Sigmoid colon (tissue), 7 donors: Measurements from ENCODE around the gene CACNA2D3. TPM values are rescaled to one million over a fixed set of nuclear protein-coding genes. Genes with fewer than 3 reads are reported as not detected.

Experiments
- DNase-seq: peaks from one replicate; pipeline ENCODE4 v3.0.0-alpha.2; 2019
- H3K27ac ChIP-seq, 4 donors: fragments of 200-600 bp; sonication (generic); one replicate each; pipeline ENCODE4 v1.5.1; 2016 to 2019; ENCODE audit warnings: mild to moderate bottlenecking in 1 of 4
- H3K27me3 ChIP-seq, 3 donors: fragments of 200-600 bp; sonication (generic); one replicate each; pipeline ENCODE4 v1.5.1; 2019; ENCODE audit warnings: mild to moderate bottlenecking in 1 of 3
- H3K36me3 ChIP-seq, 4 donors: fragments of 200-600 bp; sonication (generic); one replicate each; pipeline ENCODE4 v1.5.1; 2016 to 2019
- H3K4me1 ChIP-seq, 4 donors: fragments of 200-600 bp; sonication (generic); one replicate each; pipeline ENCODE4 v1.5.1; 2017 to 2019
- H3K4me3 ChIP-seq, 4 donors: fragments of 200-600 bp; sonication (generic); one replicate each; pipeline ENCODE4 v1.5.1; 2017 to 2019; ENCODE audit warnings: mild to moderate bottlenecking in 2 of 4, moderate library complexity in 1 of 4
- H3K9me3 ChIP-seq, 4 donors: fragments of 200-600 bp in 3 of 4; sonication (generic) in 3 of 4; one replicate each; pipeline versions ENCODE4 v1.5.1 to v1.6.1; 2013 to 2019
- CTCF ChIP-seq, 4 experiments: fragments of 450-650 bp in 3 of 4; fragments of 200-600 bp in 1 of 4; IDR thresholded peaks; one replicate each; pipeline ENCODE4 v1.5.1; 2016 to 2019; ENCODE audit warnings: antibody characterized with exemption in 4 of 4, mild to moderate bottlenecking in 3 of 4, moderate library complexity in 2 of 4
- EP300 ChIP-seq, 4 donors: sonication (generic); formaldehyde crosslinking; IDR thresholded peaks; one replicate each; pipeline ENCODE4 v1.6.1; 2017; ENCODE audit warnings: antibody characterized with exemption in 4 of 4
- POLR2A ChIP-seq, 2 donors: fragments of 450-650 bp; IDR thresholded peaks; one replicate each; pipeline ENCODE4 v1.6.1; 2016; ENCODE audit warnings: antibody characterized with exemption in 2 of 2, mild to moderate bottlenecking in 2 of 2, moderate library complexity in 2 of 2
- POLR2AphosphoS5 ChIP-seq, 4 donors: sonication (generic); formaldehyde crosslinking; IDR thresholded peaks; one replicate each; pipeline ENCODE4 v1.6.1; 2017; ENCODE audit warnings: antibody characterized with exemption in 4 of 4
- WGBS, 2 donors: extraction: QIAGEN DNeasy Blood & Tissue Kit; methylation state at CpG; one replicate each; pipeline ENCODE4 v1.1.7; 2013; 5-methylcytosine and 5-hydroxymethylcytosine counted together
- intact Hi-C: fragments of 100-400 bp; cut with DNase I; formaldehyde crosslinking; loops from one replicate; pipeline ENCODE4 v1.15.1; 2023
- polyA plus RNA-seq, 3 donors: library from polyadenylated mRNA; stranded (reverse); fragments of 200-250 nt; gene quantifications; one replicate each; pipeline ENCODE4 v1.2.3, GENCODE V29; 2013
- total RNA-seq, 4 donors: library from RNA; depleted of rRNA; stranded (reverse); fragments of >200 nt; gene quantifications; one replicate each; pipeline ENCODE4 v1.1.0, GENCODE V29; 2016
- donor health status: healthy with polysubstance abuse.
- donor health status: Bipolar disorder and iron deficiency.
- donor health status: healthy.

CACNA2D3 gene
- total and polyA plus RNA-seq, 7 donors: 0.32 to 10.2 (median 4.8) TPM; not detected in 1

DNA sequence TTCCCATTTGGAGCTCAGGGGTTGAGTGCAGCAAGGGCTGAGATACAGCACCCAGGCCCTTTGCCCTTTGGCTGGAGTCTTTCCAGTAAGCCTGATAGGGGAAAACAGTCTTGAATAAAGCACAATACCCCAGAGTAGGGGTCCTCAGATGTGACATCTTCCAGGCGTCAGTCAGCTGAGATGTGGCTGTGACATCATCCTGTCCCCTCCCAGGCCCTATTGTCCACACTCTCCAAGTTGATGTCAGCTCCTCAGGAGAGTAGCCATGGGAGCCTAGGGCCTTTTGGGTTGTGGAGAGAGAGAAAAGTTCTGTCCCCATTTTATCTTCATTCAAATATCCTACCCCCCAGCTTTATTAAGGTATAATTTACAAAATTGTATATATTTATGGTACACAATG lies 92.5 kb downstream of the CACNA2D3 start:
- Histone ChIP-seq H3K4me3 (no peak overlapping the region), H3K27me3 (no peaks in the 10 kb centered on the region), H3K36me3 (no peaks in the 10 kb centered on the region), H3K27ac (no peak overlapping the region), H3K9me3 (peaks cover 0 to 1% (median 0%) of the 10 kb centered on the region in 4 donors), H3K4me1 (peaks cover 0 to 33% (median 21%) of the 10 kb centered on the region in 4 donors)
- intact Hi-C loops: no loop called here
- no peak for DNase-seq
- WGBS, 2 donors: 88 to 92% methylated on average over 1 of the region's 1 CpG
- TF ChIP-seq EP300 (IDR thresholded peaks at IDR 0.05) (no peak), POLR2AphosphoS5 (IDR thresholded peaks at IDR 0.05) (no peak), CTCF (IDR thresholded peaks at IDR 0.05) (no peak), POLR2A (IDR thresholded peaks at IDR 0.05) (no peak)

GRCh38 chr3:54215521-54215920 lies 93.2 kb downstream of the CACNA2D3 start:
- H3K27me3 ChIP-seq: no peaks in the 10 kb centered on the region
- no peak for DNase-seq
- H3K27ac ChIP-seq: no peak overlapping the region
- intact Hi-C loops: no loop called here
- H3K36me3 ChIP-seq: no peaks in the 10 kb centered on the region
- H3K4me1 ChIP-seq: peaks cover 0 to 32% (median 21%) of the 10 kb centered on the region in 4 donors
- H3K9me3 ChIP-seq: peaks cover 0 to 1% (median 0%) of the 10 kb centered on the region in 4 donors
- WGBS, 2 donors: 83 to 94% methylated on average over 5 of the region's 5 CpGs
- TF ChIP-seq POLR2AphosphoS5 (IDR thresholded peaks at IDR 0.05): no peak
- TF ChIP-seq POLR2A (IDR thresholded peaks at IDR 0.05): no peak
- TF ChIP-seq CTCF (IDR thresholded peaks at IDR 0.05): no peak
- no peak for TF ChIP-seq EP300 (IDR thresholded peaks at IDR 0.05)
- H3K4me3 ChIP-seq: no peak overlapping the region

DNA sequence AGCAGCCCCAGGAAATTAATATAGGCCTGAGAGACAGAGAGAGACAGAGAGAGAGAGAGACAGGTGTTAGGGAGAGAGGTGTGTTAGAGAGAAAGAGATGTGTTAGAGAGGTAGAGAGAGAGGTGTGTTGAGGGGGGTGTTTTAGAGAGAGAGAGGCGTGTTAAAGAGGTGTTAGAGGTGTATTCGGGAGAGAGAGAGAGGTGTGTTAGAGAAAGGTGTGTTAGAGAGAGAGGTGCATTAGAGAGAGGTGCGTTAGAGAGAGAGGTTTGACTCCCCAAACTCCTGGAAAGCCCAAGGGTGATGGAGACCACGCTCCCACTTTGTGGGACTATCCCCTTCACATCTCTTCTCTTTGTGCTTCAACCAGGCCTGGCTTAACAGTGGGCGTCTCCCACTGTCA lies 95.5 kb downstream of the CACNA2D3 start:
- intact Hi-C loops: no loop called here
- no peak for TF ChIP-seq CTCF (IDR thresholded peaks at IDR 0.05)
- no peak for TF ChIP-seq EP300 (IDR thresholded peaks at IDR 0.05)
- TF ChIP-seq POLR2A (IDR thresholded peaks at IDR 0.05): no peak
- no peak for TF ChIP-seq POLR2AphosphoS5 (IDR thresholded peaks at IDR 0.05)
- no peak for DNase-seq
- no peaks in the 10 kb centered on the region for H3K36me3 ChIP-seq
- no peak overlapping the region for H3K4me3 ChIP-seq
- H3K27me3 ChIP-seq: no peaks in the 10 kb centered on the region
- peaks cover 0 to 19% (median 16%) of the 10 kb centered on the region in 4 donors for H3K4me1 ChIP-seq
- 80 to 85% methylated on average over 5 of the region's 5 CpGs for WGBS, 2 donors
- H3K9me3 ChIP-seq: peaks cover 0 to 1% (median 0%) of the 10 kb centered on the region in 4 donors
- no peak overlapping the region for H3K27ac ChIP-seq

- intact Hi-C loops: no loop called here
- H3K4me1 ChIP-seq: no peaks in the 10 kb centered on the region
- TF ChIP-seq POLR2AphosphoS5 (IDR thresholded peaks at IDR 0.05) (no peak), EP300 (IDR thresholded peaks at IDR 0.05) (no peak), CTCF (IDR thresholded peaks at IDR 0.05) (no peak), POLR2A (IDR thresholded peaks at IDR 0.05) (no peak)
- H3K36me3 ChIP-seq: no peaks in the 10 kb centered on the region
- DNase-seq: no peak
- peaks cover 0 to 1% (median 0%) of the 10 kb centered on the region in 4 donors for H3K9me3 ChIP-seq
- H3K4me3 ChIP-seq: no peak overlapping the region
- no peaks in the 10 kb centered on the region for H3K27me3 ChIP-seq
- no peak overlapping the region for H3K27ac ChIP-seq
Observed at GRCh38 chr3:54222316-54222715, 100.0 kb downstream of the CACNA2D3 start.

DNA sequence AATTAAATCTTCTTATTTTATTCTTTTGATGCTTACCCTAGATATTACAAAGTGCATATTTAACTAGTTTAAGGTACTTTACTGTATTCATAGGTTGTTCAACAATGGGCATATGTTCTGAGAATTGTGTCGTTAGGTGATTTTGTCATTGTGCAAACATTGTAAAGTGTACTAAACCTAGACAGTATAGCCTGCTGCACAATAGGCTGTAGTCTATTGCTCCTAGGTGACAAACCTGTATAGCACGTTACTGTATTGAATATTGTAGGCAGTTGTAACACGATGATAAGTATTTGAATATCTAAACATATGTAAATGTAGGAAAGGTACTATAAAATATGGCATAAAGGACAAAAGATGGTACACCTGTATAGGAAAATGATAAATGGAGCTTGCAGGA lies 100.7 kb downstream of the CACNA2D3 start:
- Histone ChIP-seq H3K9me3 (peaks cover 0 to 1% (median 0%) of the 10 kb centered on the region in 4 donors), H3K4me3 (no peak overlapping the region), H3K36me3 (no peaks in the 10 kb centered on the region), H3K4me1 (no peaks in the 10 kb centered on the region), H3K27ac (no peak overlapping the region), H3K27me3 (no peaks in the 10 kb centered on the region)
- no peak for TF ChIP-seq EP300 (IDR thresholded peaks at IDR 0.05)
- TF ChIP-seq POLR2AphosphoS5 (IDR thresholded peaks at IDR 0.05): no peak
- no peak for TF ChIP-seq CTCF (IDR thresholded peaks at IDR 0.05)
- no peak for TF ChIP-seq POLR2A (IDR thresholded peaks at IDR 0.05)
- WGBS, 2 donors: 19 to 72% methylated on average over 3 of the region's 3 CpGs
- DNase-seq: no peak
- intact Hi-C loops: no loop called here
